Esophagus (tissue), 2 donors: ENCODE results near the gene SLCO6A1. TPM values are rescaled to one million over a fixed set of nuclear protein-coding genes. Genes with fewer than 3 reads are reported as not detected.
"Not testable (repeated sequence)": the region's sequence is repeated elsewhere in the genome, so short reads cannot be mapped to it uniquely, and the experiment has no call there.

Experiments
- H3K27ac ChIP-seq, 2 donors: one replicate each; pipeline ENCODE4 v1.5.1; 2013; ENCODE audit warnings: low read depth in 2 of 2, mild to moderate bottlenecking in 2 of 2, inconsistent platforms in 1 of 2, low read length in 1 of 2, moderate library complexity in 1 of 2
- H3K27me3 ChIP-seq, 2 donors: one replicate each; pipeline ENCODE4 v1.6.1; 2013; ENCODE audit warnings: low read length in 2 of 2, control low read depth in 1 of 2, mild to moderate bottlenecking in 1 of 2; ENCODE audit not compliant: insufficient read depth in 2 of 2, control insufficient read depth in 1 of 2
- H3K36me3 ChIP-seq, 2 donors: one replicate each; pipeline ENCODE4 v1.6.1; 2013; ENCODE audit warnings: low read length in 1 of 2; ENCODE audit not compliant: control insufficient read depth in 2 of 2, insufficient read depth in 2 of 2
- H3K4me1 ChIP-seq, 2 donors: one replicate each; pipeline ENCODE4 v1.6.1; 2013; ENCODE audit warnings: low read length in 1 of 2; ENCODE audit not compliant: control insufficient read depth in 2 of 2, insufficient read depth in 2 of 2
- H3K4me3 ChIP-seq, 2 donors: one replicate each; pipeline ENCODE4 v1.5.1; 2013; ENCODE audit warnings: low read length in 2 of 2, mild to moderate bottlenecking in 2 of 2, low read depth in 1 of 2, moderate library complexity in 1 of 2
- H3K9me3 ChIP-seq, 2 donors: one replicate each; pipeline ENCODE4 v1.6.1; 2013; ENCODE audit warnings: mild to moderate bottlenecking in 2 of 2, low read depth in 1 of 2, low read length in 1 of 2, moderate library complexity in 1 of 2; ENCODE audit not compliant: control insufficient read depth in 2 of 2, insufficient read depth in 1 of 2
- WGBS, 2 donors: extraction: QIAGEN DNeasy Blood & Tissue Kit; methylation state at CpG; one replicate each; pipeline ENCODE4 v1.1.7; 2013; 5-methylcytosine and 5-hydroxymethylcytosine counted together
- polyA plus RNA-seq, 2 donors: library from polyadenylated mRNA; stranded (reverse); fragments of 200-250 nt; gene quantifications; one replicate each; pipeline ENCODE4 v1.2.3, GENCODE V29; 2013
- donor health status: healthy with polysubstance abuse.
- donor health status: Bipolar disorder and iron deficiency.

Gene SLCO6A1
- polyA plus RNA-seq, 2 donors, result 0.39 TPM; not detected in 1

DNA sequence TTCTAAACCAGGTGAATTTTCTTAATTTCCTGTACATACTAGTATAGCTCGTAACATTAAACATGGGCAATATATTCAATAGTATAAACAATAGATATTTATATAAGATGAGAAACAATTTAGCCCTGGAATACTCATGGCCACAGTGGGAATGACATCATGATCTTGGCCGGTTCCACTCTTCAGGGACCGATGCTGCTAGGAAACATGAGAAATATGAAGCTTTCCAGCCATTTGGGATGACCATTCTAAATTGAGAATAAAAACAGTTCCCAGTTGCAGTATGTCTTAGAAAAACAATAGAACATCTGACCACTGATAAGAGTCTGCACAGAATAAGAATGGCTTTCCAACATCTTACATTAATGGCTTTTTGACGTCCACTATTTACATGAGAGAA is 33.3 kb upstream of the SLCO6A1 start:
- 64 to 67% methylated on average over 4 of the region's 4 CpGs for WGBS, 2 donors
- H3K9me3 ChIP-seq, result no peaks in the 10 kb centered on the region
- H3K27me3 ChIP-seq, result peaks cover 0 to 2% of the 10 kb centered on the region in 2 donors
- no peaks in the 10 kb centered on the region for H3K36me3 ChIP-seq
- no peaks in the 10 kb centered on the region for H3K4me1 ChIP-seq
- H3K4me3 ChIP-seq, result no peak overlapping the region
- H3K27ac ChIP-seq, result no peak overlapping the region

DNA sequence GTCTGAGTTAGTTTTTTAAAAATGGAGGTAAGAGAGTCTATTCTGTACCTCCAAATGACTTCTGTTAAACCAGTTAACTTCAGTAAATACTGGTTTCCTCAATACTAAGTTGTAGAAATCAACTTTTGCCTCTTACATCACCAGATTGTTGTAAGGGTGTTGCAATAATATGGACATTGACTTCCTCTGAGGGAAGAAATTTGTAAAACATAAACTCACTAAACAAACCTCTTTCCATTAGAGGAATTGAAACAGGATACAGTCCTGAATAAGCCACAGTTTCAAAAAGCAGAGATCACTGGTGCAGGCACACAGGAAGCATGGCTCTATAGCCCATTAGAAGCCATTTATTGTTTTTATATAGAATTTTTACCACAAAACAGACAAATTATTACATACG is 32.7 kb upstream of the SLCO6A1 start:
- WGBS, 2 donors, result 88 to 91% methylated on average over 1 of the region's 1 CpG
- Histone ChIP-seq H3K9me3 (no peaks in the 10 kb centered on the region), H3K4me3 (no peak overlapping the region), H3K27me3 (peaks cover 0 to 2% of the 10 kb centered on the region in 2 donors), H3K36me3 (no peaks in the 10 kb centered on the region), H3K4me1 (no peaks in the 10 kb centered on the region), H3K27ac (no peak overlapping the region)

DNA sequence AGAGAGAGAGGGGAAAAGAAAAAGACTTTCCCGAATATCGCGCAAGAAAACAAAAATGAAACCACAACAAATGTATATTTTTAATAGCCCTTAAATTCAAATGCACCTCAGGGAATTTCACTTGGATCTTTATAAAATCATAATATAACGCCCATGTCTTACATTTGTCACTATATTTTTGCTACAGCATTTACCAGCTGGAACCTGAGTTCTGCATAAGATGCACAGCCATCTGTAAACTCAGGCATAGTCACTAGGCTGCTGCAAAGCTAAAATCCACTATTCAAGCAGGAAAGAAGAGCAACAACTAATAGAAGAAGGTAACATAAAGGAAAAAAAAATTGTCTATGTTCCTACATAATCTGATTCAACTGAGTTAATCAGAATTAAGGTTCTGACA is 30.6 kb upstream of the SLCO6A1 start:
- Histone ChIP-seq H3K9me3 (no peaks in the 10 kb centered on the region), H3K27ac (no peak overlapping the region), H3K4me1 (no peaks in the 10 kb centered on the region), H3K4me3 (no peak overlapping the region), H3K36me3 (no peaks in the 10 kb centered on the region), H3K27me3 (peaks cover 0 to 2% of the 10 kb centered on the region in 2 donors)
- WGBS, 2 donors, result 81 to 84% methylated on average over 4 of the region's 4 CpGs

DNA sequence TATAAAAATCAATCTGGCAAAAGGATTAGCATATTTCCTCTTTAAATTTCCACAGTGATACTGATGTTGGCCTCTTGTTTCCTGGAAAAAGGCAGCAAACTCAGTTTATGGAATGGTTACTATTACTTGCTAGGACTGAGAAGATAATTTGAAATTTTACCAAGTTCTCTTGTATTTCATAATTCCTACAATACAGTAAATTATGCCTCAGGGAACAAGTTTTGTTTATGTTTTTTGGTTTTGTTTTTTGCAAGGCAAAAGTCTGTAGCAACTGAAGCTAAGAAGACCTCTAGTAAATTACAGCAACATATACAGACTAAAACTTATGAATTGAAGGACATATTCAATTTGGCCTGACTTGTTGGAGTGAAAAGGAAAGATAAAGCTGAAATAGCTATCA is 30.2 kb upstream of the SLCO6A1 start:
- H3K27me3 ChIP-seq, result peaks cover 0 to 2% of the 10 kb centered on the region in 2 donors
- no peaks in the 10 kb centered on the region for H3K36me3 ChIP-seq
- H3K9me3 ChIP-seq, result no peaks in the 10 kb centered on the region
- no peak overlapping the region for H3K4me3 ChIP-seq
- H3K4me1 ChIP-seq, result no peaks in the 10 kb centered on the region
- H3K27ac ChIP-seq, result no peak overlapping the region

DNA sequence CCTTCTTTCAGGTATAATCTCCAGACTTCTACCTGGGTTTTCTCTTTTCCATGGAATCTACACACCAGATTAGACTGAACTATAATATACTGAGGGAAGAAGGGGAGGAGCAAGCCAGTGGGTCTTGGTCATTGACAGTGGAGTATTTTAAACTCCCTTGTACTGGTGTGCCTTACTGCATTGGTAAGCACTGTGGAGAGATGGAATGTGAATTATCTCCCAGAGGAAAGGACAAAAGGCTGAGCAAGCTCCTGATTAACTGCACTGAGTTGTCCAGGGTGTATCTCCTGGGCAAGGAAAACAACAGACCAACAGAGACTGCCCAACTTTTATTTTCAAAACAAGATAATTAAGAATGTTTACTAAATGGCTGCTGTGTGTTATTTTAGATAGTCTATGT is 29.8 kb upstream of the SLCO6A1 start:
- H3K9me3 ChIP-seq, result no peaks in the 10 kb centered on the region
- H3K36me3 ChIP-seq, result no peaks in the 10 kb centered on the region
- peaks cover 0 to 2% of the 10 kb centered on the region in 2 donors for H3K27me3 ChIP-seq
- H3K4me3 ChIP-seq, result no peak overlapping the region
- no peak overlapping the region for H3K27ac ChIP-seq
- H3K4me1 ChIP-seq, result no peaks in the 10 kb centered on the region

DNA sequence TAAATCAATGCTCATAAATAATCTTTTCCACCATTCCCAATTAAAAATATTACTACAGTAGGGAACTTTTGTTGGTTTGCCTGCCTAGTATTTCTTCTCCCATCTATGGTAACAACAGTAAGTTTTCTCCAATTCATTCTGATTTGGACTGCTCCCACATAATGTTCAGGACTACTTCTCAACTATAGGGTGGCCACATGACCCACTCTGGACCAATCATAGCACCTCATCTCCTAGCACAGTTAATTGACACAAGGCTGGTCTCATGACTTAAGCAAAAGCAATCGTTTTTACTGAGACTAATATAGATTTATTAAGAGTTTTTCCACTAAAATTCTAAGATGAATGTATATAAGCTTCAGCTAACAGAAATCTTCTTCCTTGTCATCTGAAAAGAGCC is 28.7 kb upstream of the SLCO6A1 start:
- Histone ChIP-seq H3K36me3 (no peaks in the 10 kb centered on the region), H3K4me1 (no peaks in the 10 kb centered on the region), H3K27ac (no peak overlapping the region), H3K9me3 (no peaks in the 10 kb centered on the region), H3K27me3 (peaks cover 0 to 2% of the 10 kb centered on the region in 2 donors), H3K4me3 (no peak overlapping the region)
- WGBS, 2 donors, result 38 to 61% methylated on average over 1 of the region's 1 CpG

DNA sequence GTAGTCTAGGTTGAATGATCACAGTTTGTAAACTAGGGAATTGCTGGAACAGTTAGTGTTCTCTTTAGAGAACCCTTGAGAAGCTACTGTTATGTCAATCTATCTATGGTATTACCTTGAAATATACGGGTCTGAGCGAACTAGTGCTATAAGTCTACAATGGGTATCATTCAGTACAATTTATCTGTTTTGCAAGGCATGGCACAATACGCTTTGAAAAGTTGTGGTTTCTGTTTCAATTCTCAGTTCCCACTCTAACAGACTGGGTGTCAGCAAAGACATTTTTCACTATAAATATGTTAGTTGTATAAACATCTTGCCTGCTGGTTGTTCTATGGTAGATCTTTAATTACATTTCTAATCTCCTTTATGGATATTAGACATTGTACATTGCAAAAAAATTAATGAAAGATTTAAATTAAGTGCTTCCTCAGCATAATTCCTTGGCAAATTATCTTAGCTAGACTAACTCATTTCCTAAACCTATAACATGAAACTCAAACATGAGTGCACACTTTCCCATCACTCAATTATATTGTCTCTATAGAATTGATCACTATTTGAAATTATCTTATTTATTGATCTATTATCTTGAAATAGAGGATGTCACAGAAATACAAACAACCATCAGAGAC is 24.9 kb upstream of the SLCO6A1 start:
- no peak overlapping the region for H3K4me3 ChIP-seq
- no peak overlapping the region for H3K27ac ChIP-seq
- no peaks in the 10 kb centered on the region for H3K9me3 ChIP-seq
- H3K27me3 ChIP-seq, result peaks cover 0 to 2% of the 10 kb centered on the region in 2 donors
- 66 to 71% methylated on average over 3 of the region's 3 CpGs for WGBS, 2 donors
- no peaks in the 10 kb centered on the region for H3K4me1 ChIP-seq
- H3K36me3 ChIP-seq, result no peaks in the 10 kb centered on the region

DNA sequence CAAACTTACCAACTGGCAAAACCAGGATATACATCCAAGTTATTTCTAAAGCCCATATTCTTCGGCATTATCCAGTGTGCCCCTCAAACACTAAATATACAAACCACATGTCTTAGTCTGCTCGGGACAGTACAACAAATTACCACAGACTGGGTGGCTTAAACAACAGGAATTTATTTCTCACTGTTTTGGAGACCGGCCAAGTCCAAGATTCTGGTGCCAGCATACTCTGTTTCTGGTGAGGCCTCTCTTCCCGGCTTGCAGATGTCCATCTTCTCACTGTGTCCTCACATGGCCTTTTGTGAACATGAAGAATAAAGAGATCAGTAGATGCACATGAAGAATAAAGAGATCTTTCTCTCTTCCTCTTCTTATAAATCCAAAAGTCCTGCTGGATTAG is 12.9 kb upstream of the SLCO6A1 start:
- H3K4me3 ChIP-seq, result no peak overlapping the region
- whole genome bisulfite sequencing, 2 donors, result 28 to 35% methylated on average over 4 of the region's 4 CpGs
- no peak overlapping the region for H3K27ac ChIP-seq
- H3K9me3 ChIP-seq, result no peaks in the 10 kb centered on the region
- no peaks in the 10 kb centered on the region for H3K36me3 ChIP-seq
- H3K27me3 ChIP-seq, result no peaks in the 10 kb centered on the region
- no peaks in the 10 kb centered on the region for H3K4me1 ChIP-seq

DNA sequence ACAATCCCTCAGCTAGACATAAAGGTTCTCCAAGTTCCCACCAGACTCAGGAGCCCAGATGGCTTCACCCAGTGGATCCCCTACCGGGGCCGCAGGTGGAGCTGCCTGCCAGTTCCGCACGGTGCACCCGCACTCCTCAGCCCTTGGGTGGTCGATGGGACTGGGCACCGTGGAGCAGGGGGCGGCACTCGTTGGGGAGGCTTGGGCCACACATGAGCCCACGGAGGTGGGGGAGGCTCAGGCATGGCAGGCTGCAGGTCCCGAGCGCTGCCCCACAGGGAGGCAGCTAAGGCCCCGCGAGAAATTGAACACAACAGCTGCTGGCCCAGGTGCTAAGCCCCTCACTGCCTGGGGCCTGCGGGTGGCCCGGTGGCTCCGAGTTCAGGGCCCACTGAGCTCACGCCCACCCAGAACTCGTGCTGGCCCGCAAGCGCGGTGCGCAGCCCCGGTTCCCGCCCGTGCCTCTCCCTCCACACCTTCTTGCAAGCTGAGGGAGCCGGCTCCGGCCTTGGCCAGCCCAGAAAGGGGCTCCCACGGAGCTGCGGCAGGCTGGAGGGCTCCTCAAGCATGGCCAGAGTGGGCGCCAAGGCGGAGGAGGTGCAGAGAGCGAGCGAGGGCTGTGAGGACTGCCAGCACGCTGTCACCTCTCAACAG is 7.4 kb downstream of the SLCO6A1 start:
- not testable (repeated sequence) for H3K36me3 ChIP-seq, H3K4me1 ChIP-seq, H3K27me3 ChIP-seq, H3K9me3 ChIP-seq, H3K4me3 ChIP-seq, H3K27ac ChIP-seq
- 95% methylated on average over 27 to 35 of the region's 35 CpGs for WGBS, 2 donors

DNA sequence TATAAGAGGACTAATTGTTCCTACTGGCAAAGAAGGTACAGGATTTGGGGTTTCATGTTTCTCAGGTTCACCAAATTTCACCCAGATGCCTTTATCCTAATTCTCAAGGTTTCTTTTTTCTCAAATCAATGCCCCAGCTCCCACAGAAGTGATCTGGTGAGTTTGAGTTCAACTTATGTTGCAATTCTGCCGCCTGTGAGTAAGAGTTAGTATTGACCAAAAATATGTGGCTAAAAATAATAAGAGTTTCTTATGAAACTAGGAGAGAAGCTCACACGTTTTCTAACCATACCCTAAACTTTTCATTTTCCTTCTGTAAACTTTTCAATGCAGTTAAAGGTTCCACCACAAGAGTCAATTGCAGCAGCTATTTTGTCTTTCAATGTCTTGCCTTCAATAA is 15.1 kb downstream of the SLCO6A1 start:
- H3K9me3 ChIP-seq, result no peaks in the 10 kb centered on the region
- H3K27me3 ChIP-seq, result no peaks in the 10 kb centered on the region
- H3K4me3 ChIP-seq, result no peak overlapping the region
- H3K4me1 ChIP-seq, result no peaks in the 10 kb centered on the region
- 58 to 64% methylated on average over 2 of the region's 2 CpGs for WGBS, 2 donors
- no peak overlapping the region for H3K27ac ChIP-seq
- no peaks in the 10 kb centered on the region for H3K36me3 ChIP-seq
